Astrocyte of the spinal cord (primary cell): ENCODE data around the gene TPX2.

Experiments used
- DNase-seq: peaks from one replicate; pipeline ENCODE4 v3.0.0; 2011; ENCODE audit warnings: low read depth, low spot score
- H3K4me3 ChIP-seq: 2 replicates; pipeline ENCODE4 v1.5.1; 2011; ENCODE audit warnings: low read depth, mild to moderate bottlenecking, low read length, moderate library complexity
- CTCF ChIP-seq: IDR thresholded peaks from 2 replicates; pipeline ENCODE4 v1.5.1; 2012; ENCODE audit warnings: low read depth, mild to moderate bottlenecking, low read length, inconsistent platforms
- in situ Hi-C: cut with HindIII; loops from 2 replicates; pipeline ENCODE4 v1.10.0; 2017; ENCODE audit warnings: low sequenced_read_pairs

The TPX2 gene

GRCh38 chr20:31822421-31823330 is 83.6 kb downstream of the TPX2 start:
- TF ChIP-seq CTCF, result peak; percentile 94
- in situ Hi-C loops, result no loop called here
- H3K4me3 ChIP-seq, result no peak overlapping the region
- peak; percentile 67 for DNase-seq

GRCh38 chr20:31823360-31824124 is 84.5 kb downstream of the TPX2 start:
- H3K4me3 ChIP-seq, result no peak overlapping the region
- peak; percentile 1 for TF ChIP-seq CTCF
- no peak for DNase-seq
- in situ Hi-C loops, result no loop called here

- in situ Hi-C loops, result no loop called here
- no peak overlapping the region for H3K4me3 ChIP-seq
- no peak for TF ChIP-seq CTCF
- no peak for DNase-seq
Observed at GRCh38 chr20:31824125-31824485, 85.0 kb downstream of the TPX2 start.

GRCh38 chr20:31824554-31825313 is 85.6 kb downstream of the TPX2 start:
- no peak for DNase-seq
- TF ChIP-seq CTCF, result no peak
- in situ Hi-C loops, result no loop called here
- no peak overlapping the region for H3K4me3 ChIP-seq

- in situ Hi-C loops, result no loop called here
Observed at GRCh38 chr20:31826074-31826473, 87.0 kb downstream of the TPX2 start.

More at GRCh38 chr20:31826074-31826473, 87.0 kb downstream of the TPX2 start:
- TF ChIP-seq CTCF, result no peak
- DNase-seq, result no peak
- H3K4me3 ChIP-seq, result no peak overlapping the region
